ENCODE measurements around the gene MYH10. TPM values are rescaled to one million over a fixed set of nuclear protein-coding genes. Genes with fewer than 3 reads are reported as not detected.
A peak's percentile ranks its signal among the peaks of the same experiment; 100 is the strongest.

MYH10 gene
- total RNA-seq, 1 donor from 2014 or later: 218 TPM

DNA sequence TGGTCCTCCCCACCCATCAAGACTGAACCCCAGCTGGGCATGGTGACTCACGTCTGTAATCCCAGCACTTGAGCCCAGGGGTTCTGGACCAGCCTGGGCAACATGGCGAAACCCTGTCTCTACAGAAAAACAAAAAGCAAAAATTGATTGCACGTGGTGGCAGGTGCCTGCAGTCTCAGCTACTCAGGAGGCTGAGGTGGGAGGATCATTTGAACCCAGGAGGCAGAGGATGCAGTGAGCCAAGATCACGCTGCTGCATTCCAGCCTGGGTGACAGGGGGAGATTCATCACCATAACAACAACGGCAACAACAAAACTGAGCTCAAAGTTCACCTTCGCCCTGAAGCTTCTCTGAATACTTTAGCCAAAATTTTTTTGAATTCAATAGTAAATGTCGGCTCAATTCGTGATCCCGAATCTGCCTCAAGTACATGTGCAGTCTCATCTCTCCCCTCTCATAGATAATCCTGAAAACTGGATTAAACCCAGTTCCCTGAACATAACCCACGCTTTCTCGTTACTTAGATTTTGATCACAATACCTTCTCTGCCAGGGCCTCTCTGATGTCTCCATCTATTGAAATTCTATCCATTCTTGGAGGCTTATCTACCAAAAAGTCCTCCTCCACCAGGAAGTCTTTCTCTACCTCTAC is 13.5 kb upstream of the MYH10 start:
- no peaks in the 10 kb centered on the region for H3K36me3 Mint-ChIP-seq (ENCODE audit: unreplicated experiment)
- H3K9me3 Mint-ChIP-seq (ENCODE audit: unreplicated experiment): no peaks in the 10 kb centered on the region
- TF ChIP-seq, protein P1, sequence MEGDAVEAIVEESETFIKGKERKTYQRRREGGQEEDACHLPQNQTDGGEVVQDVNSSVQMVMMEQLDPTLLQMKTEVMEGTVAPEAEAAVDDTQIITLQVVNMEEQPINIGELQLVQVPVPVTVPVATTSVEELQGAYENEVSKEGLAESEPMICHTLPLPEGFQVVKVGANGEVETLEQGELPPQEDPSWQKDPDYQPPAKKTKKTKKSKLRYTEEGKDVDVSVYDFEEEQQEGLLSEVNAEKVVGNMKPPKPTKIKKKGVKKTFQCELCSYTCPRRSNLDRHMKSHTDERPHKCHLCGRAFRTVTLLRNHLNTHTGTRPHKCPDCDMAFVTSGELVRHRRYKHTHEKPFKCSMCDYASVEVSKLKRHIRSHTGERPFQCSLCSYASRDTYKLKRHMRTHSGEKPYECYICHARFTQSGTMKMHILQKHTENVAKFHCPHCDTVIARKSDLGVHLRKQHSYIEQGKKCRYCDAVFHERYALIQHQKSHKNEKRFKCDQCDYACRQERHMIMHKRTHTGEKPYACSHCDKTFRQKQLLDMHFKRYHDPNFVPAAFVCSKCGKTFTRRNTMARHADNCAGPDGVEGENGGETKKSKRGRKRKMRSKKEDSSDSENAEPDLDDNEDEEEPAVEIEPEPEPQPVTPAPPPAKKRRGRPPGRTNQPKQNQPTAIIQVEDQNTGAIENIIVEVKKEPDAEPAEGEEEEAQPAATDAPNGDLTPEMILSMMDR (IDR thresholded peaks at IDR 0.05; ENCODE audit: partially characterized antibody, unreplicated experiment): no peak
- H3K4me1 Mint-ChIP-seq (ENCODE audit: low read depth, unreplicated experiment): no peaks in the 10 kb centered on the region
- no peak for DNase-seq
- no peaks in the 10 kb centered on the region for H3K27me3 Mint-ChIP-seq (ENCODE audit: unreplicated experiment)
- H3K27ac Mint-ChIP-seq (ENCODE audit: unreplicated experiment): no peak overlapping the region
- H3K4me3 Mint-ChIP-seq (ENCODE audit: unreplicated experiment): no peak overlapping the region

DNA sequence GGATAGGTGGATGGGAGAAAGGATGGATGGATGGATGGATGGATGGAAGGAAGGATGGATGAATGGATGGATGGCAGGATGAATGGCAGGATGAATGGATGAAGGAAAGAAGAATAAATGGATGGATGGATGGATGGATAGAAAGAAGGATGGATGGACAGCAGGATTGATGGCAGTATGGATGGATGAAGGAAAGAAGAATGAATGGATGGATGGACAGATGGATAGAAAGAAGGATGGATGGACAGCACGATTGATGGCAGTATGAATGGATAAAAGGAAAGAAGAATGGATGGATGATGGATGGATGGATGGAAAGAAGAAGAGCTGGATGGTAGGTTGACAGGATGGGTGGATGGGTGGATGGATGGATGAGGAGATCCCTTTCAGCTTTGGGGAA is 9.2 kb upstream of the MYH10 start:
- Mint-ChIP-seq H3K27ac (ENCODE audit: unreplicated experiment) (no peak overlapping the region), H3K4me1 (ENCODE audit: low read depth, unreplicated experiment) (no peaks in the 10 kb centered on the region), H3K27me3 (ENCODE audit: unreplicated experiment) (no peaks in the 10 kb centered on the region), H3K4me3 (ENCODE audit: unreplicated experiment) (no peak overlapping the region), H3K36me3 (ENCODE audit: unreplicated experiment) (no peaks in the 10 kb centered on the region), H3K9me3 (ENCODE audit: unreplicated experiment) (no peaks in the 10 kb centered on the region)
- DNase-seq: no peak
- TF ChIP-seq, protein P1 (IDR thresholded peaks at IDR 0.05; ENCODE audit: partially characterized antibody, unreplicated experiment): no peak

DNA sequence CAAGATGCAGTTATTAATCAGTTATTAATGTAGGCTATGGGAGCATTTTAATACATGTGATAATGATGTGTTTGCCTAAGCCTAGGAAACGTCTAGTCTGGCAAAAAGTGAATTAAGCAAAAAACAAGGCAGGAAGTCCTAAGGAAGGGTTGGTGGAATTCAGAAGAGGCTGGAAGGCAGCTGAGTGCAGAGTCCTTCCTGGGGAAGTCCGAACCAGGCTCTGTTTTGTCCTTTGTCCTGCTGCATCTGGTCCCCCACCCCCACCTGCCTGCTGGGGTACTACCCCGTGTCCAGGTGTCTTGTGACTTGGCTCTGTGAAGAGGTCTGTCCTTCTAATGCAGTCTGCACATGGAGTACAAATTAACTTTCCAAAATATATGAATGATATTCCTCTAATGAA is 1.5 kb upstream of the MYH10 start:
- H3K9me3 Mint-ChIP-seq (ENCODE audit: unreplicated experiment): peaks cover 10% of the 10 kb centered on the region
- no peaks in the 10 kb centered on the region for H3K36me3 Mint-ChIP-seq (ENCODE audit: unreplicated experiment)
- DNase-seq: no peak
- TF ChIP-seq, protein P1 (IDR thresholded peaks at IDR 0.05; ENCODE audit: partially characterized antibody, unreplicated experiment): no peak
- peaks cover 12% of the 10 kb centered on the region for H3K27me3 Mint-ChIP-seq (ENCODE audit: unreplicated experiment)
- H3K4me1 Mint-ChIP-seq (ENCODE audit: low read depth, unreplicated experiment): peaks cover 15% of the 10 kb centered on the region
- H3K27ac Mint-ChIP-seq (ENCODE audit: unreplicated experiment): no peak overlapping the region
- H3K4me3 Mint-ChIP-seq (ENCODE audit: unreplicated experiment): peak overlapping the region; percentile 34

DNA sequence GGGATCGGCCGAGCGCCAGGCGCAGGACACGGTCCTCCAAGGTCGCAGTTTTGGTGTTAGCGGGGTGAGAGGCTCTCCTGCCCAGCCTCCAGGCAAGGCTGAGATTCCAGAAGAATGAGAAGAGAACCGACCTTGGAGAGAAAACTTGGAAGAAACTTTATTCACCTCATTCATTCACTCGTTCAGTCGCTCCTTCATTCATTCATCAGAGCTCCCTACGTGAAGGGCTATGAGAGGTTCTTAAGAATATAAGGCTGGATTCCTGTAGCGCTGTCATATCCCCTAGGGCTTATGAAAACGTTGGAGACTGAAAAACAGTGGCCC is 991 bp upstream of the MYH10 start:
- no peak for DNase-seq
- no peaks in the 10 kb centered on the region for H3K36me3 Mint-ChIP-seq (ENCODE audit: unreplicated experiment)
- peak overlapping the region; percentile 38 for H3K27ac Mint-ChIP-seq (ENCODE audit: unreplicated experiment)
- H3K4me3 Mint-ChIP-seq (ENCODE audit: unreplicated experiment): peak overlapping the region; percentile 86
- peaks cover 12% of the 10 kb centered on the region for H3K27me3 Mint-ChIP-seq (ENCODE audit: unreplicated experiment)
- H3K9me3 Mint-ChIP-seq (ENCODE audit: unreplicated experiment): peaks cover 10% of the 10 kb centered on the region
- peaks cover 15% of the 10 kb centered on the region for H3K4me1 Mint-ChIP-seq (ENCODE audit: low read depth, unreplicated experiment)
- TF ChIP-seq, protein P1 (IDR thresholded peaks at IDR 0.05; ENCODE audit: partially characterized antibody, unreplicated experiment): no peak

- H3K27me3 Mint-ChIP-seq (ENCODE audit: unreplicated experiment): peaks cover 12% of the 10 kb centered on the region
- TF ChIP-seq, protein P1 (IDR thresholded peaks at IDR 0.05; ENCODE audit: partially characterized antibody, unreplicated experiment): peak; percentile 31
- H3K4me3 Mint-ChIP-seq (ENCODE audit: unreplicated experiment): peak overlapping the region; percentile 95
- DNase-seq: peak; percentile 99
- peaks cover 10% of the 10 kb centered on the region for H3K9me3 Mint-ChIP-seq (ENCODE audit: unreplicated experiment)
- peak overlapping the region; percentile 93 for H3K27ac Mint-ChIP-seq (ENCODE audit: unreplicated experiment)
- H3K36me3 Mint-ChIP-seq (ENCODE audit: unreplicated experiment): no peaks in the 10 kb centered on the region
- H3K4me1 Mint-ChIP-seq (ENCODE audit: low read depth, unreplicated experiment): peaks cover 15% of the 10 kb centered on the region
These were observed 453 bp upstream of the MYH10 start for GRCh38 chr17:8630802-8631553.

All from glutamatergic neuron (in vitro differentiated cells).